ENCODE data around the gene ARFGEF2. TPM values are rescaled to one million over a fixed set of nuclear protein-coding genes. Genes with fewer than 3 reads are reported as not detected.
"Not testable (repeated sequence)": the region's sequence is repeated elsewhere in the genome, so short reads cannot be mapped to it uniquely, and the experiment has no call there.

ARFGEF2 gene
- total and polyA plus RNA-seq, 8 donors, result 6.5 to 127 (median 33.6) TPM

GRCh38 chr20:49009899-49010631 lies 88.6 kb downstream of the ARFGEF2 start:
- DNase-seq, result no peak
- TF ChIP-seq POLR2AphosphoS5 (IDR thresholded peaks at IDR 0.05), result no peak
- TF ChIP-seq POLR2A (IDR thresholded peaks at IDR 0.05), result no peak
- TF ChIP-seq CTCF (IDR thresholded peaks at IDR 0.05), result no peak
- no peak for TF ChIP-seq EP300 (IDR thresholded peaks at IDR 0.05)
- intact Hi-C loops (cut with DNase I; ENCODE audit: low total_unique reads), result no loop called here
- Histone ChIP-seq H3K27me3 (no peaks in the 10 kb centered on the region), H3K4me1 (no peaks in the 10 kb centered on the region), H3K4me3 (no peak overlapping the region), H3K27ac (peak overlapping the region; percentile 10 to 77 (median 43)), H3K36me3 (peaks cover 54 to 100% (median 99%) of the 10 kb centered on the region in 4 donors), H3K9me3 (no peaks in the 10 kb centered on the region)
- 91 to 94% (median 92%) methylated on average over 12 of the region's 12 CpGs for WGBS, 5 donors

- WGBS, 5 donors, result 91 to 94% (median 92%) methylated on average over 5 of the region's 5 CpGs
- Histone ChIP-seq H3K9me3 (no peaks in the 10 kb centered on the region), H3K4me3 (no peak overlapping the region), H3K36me3 (peaks cover 65 to 100% (median 97%) of the 10 kb centered on the region in 4 donors), H3K27ac (no peak overlapping the region), H3K27me3 (no peaks in the 10 kb centered on the region), H3K4me1 (no peaks in the 10 kb centered on the region)
- intact Hi-C loops (cut with DNase I; ENCODE audit: low total_unique reads), result no loop called here
- TF ChIP-seq POLR2A (IDR thresholded peaks at IDR 0.05) (no peak), EP300 (IDR thresholded peaks at IDR 0.05) (no peak), CTCF (IDR thresholded peaks at IDR 0.05) (no peak), POLR2AphosphoS5 (IDR thresholded peaks at IDR 0.05) (no peak)
- DNase-seq, result no peak
Observed at GRCh38 chr20:49024220-49024619, 102.7 kb downstream of the ARFGEF2 start.

- H3K4me1 ChIP-seq; H3K4me3 ChIP-seq; DNase-seq; intact Hi-C loops (cut with DNase I; ENCODE audit: low total_unique reads); H3K27ac ChIP-seq; H3K27me3 ChIP-seq; H3K9me3 ChIP-seq: not testable (repeated sequence)
- H3K36me3 ChIP-seq, result peaks cover 65 to 100% (median 95%) of the 10 kb centered on the region in 4 donors
- WGBS, 5 donors, result 94 to 100% (median 98%) methylated on average over 2 of the region's 2 CpGs
Observed at GRCh38 chr20:49028177-49028576, 106.7 kb downstream of the ARFGEF2 start.

- no peaks in the 10 kb centered on the region for H3K9me3 ChIP-seq
- H3K4me3 ChIP-seq, result no peak overlapping the region
- DNase-seq, result peak in 1 of 2 donors; percentile 33
- H3K36me3 ChIP-seq, result peaks cover 68 to 100% (median 98%) of the 10 kb centered on the region in 4 donors
- no peaks in the 10 kb centered on the region for H3K27me3 ChIP-seq
- 67 to 75% (median 71%) methylated on average over 2 of the region's 2 CpGs for WGBS, 5 donors
- TF ChIP-seq EP300 (IDR thresholded peaks at IDR 0.05), result no peak
- TF ChIP-seq POLR2A (IDR thresholded peaks at IDR 0.05), result no peak
- TF ChIP-seq POLR2AphosphoS5 (IDR thresholded peaks at IDR 0.05), result no peak
- TF ChIP-seq CTCF (IDR thresholded peaks at IDR 0.05), result no peak
- H3K27ac ChIP-seq, result peak overlapping the region in 1 of 5 donors; percentile 43
- intact Hi-C loops (cut with DNase I; ENCODE audit: low total_unique reads), result no loop called here
- H3K4me1 ChIP-seq, result no peaks in the 10 kb centered on the region
Observed at GRCh38 chr20:49028684-49029083, 107.2 kb downstream of the ARFGEF2 start.

GRCh38 chr20:49029203-49029602 lies 107.7 kb downstream of the ARFGEF2 start:
- Histone ChIP-seq H3K4me1 (no peaks in the 10 kb centered on the region), H3K27me3 (no peaks in the 10 kb centered on the region), H3K27ac (peak overlapping the region in 1 of 5 donors; percentile 43), H3K4me3 (no peak overlapping the region), H3K36me3 (peaks cover 63 to 100% (median 98%) of the 10 kb centered on the region in 4 donors), H3K9me3 (no peaks in the 10 kb centered on the region)
- DNase-seq, result no peak
- intact Hi-C loops (cut with DNase I; ENCODE audit: low total_unique reads), result no loop called here
- TF ChIP-seq EP300 (IDR thresholded peaks at IDR 0.05) (no peak), POLR2AphosphoS5 (IDR thresholded peaks at IDR 0.05) (no peak), POLR2A (IDR thresholded peaks at IDR 0.05) (no peak), CTCF (IDR thresholded peaks at IDR 0.05) (no peak)
- 63 to 100% (median 94%) methylated on average over 1 of the region's 1 CpG for WGBS, 5 donors

All from stomach (tissue), 9 donors.